Upper lobe of right lung (tissue), 1 donor: ENCODE data around the gene NT5C1B. TPM values are rescaled to one million over a fixed set of nuclear protein-coding genes. Genes with fewer than 3 reads are reported as not detected.

Source experiments
- ATAC-seq: fragments of 200-7000 bp; cut with Tn5 transposase; one replicate; pipeline ENCODE4 v1.9.1; 2020; ENCODE audit warnings: mild to moderate bottlenecking, moderate library complexity
- DNase-seq: peaks from one replicate; pipeline ENCODE4 v3.0.0-alpha.2; 2020
- H3K27ac ChIP-seq: fragments of 200-600 bp; one replicate; pipeline ENCODE4 v1.8.0; 2022
- H3K27me3 ChIP-seq: fragments of 200-600 bp; one replicate; pipeline ENCODE4 v1.8.0; 2022; ENCODE audit warnings: mild to moderate bottlenecking
- H3K36me3 ChIP-seq: fragments of 200-600 bp; one replicate; pipeline ENCODE4 v1.8.0; 2022
- H3K4me1 ChIP-seq: fragments of 200-600 bp; one replicate; pipeline ENCODE4 v1.8.0; 2022
- H3K4me3 ChIP-seq: fragments of 200-600 bp; one replicate; pipeline ENCODE4 v1.8.0; 2022; ENCODE audit warnings: mild to moderate bottlenecking
- H3K9me3 ChIP-seq: fragments of 200-600 bp; one replicate; pipeline ENCODE4 v1.8.0; 2022
- CTCF ChIP-seq: fragments of 200-600 bp; IDR thresholded peaks from one replicate; pipeline ENCODE4 v1.8.0; 2022; ENCODE audit warnings: antibody characterized with exemption
- intact Hi-C: fragments of 100-400 bp; cut with DNase I; formaldehyde crosslinking; loops from one replicate; pipeline ENCODE4 v1.11.0; 2022
- total RNA-seq: library from RNA; stranded (reverse); fragmentation: NEBNext Ultra II Directional; extraction: Animal tissue kit (Norgen Biotek cat#: 25700); gene quantifications from one replicate; pipeline ENCODE4 v1.2.1, GENCODE V29; 2021
- donor health status: DM: no; HTN: yes; CAD: no; lungs with severe emphysema.

Gene NT5C1B
- total RNA-seq, 1 donor from 2014 or later: not detected

- no peaks in the 10 kb centered on the region for H3K27me3 ChIP-seq
- H3K27ac ChIP-seq: no peak overlapping the region
- intact Hi-C loops: no loop called here
- ATAC-seq (no peak), DNase-seq (no peak)
- no peak for TF ChIP-seq CTCF
- H3K36me3 ChIP-seq: no peaks in the 10 kb centered on the region
- no peaks in the 10 kb centered on the region for H3K4me1 ChIP-seq
- no peaks in the 10 kb centered on the region for H3K9me3 ChIP-seq
- H3K4me3 ChIP-seq: no peak overlapping the region
Observed at GRCh38 chr2:18599509-18600254, 10.3 kb upstream of the NT5C1B start.

GRCh38 chr2:18598848-18599484, 9.6 kb upstream of the NT5C1B start:
- no peak overlapping the region for H3K4me3 ChIP-seq
- H3K4me1 ChIP-seq: no peaks in the 10 kb centered on the region
- H3K9me3 ChIP-seq: no peaks in the 10 kb centered on the region
- no peak for TF ChIP-seq CTCF
- no peaks in the 10 kb centered on the region for H3K36me3 ChIP-seq
- intact Hi-C loops: no loop called here
- H3K27me3 ChIP-seq: no peaks in the 10 kb centered on the region
- H3K27ac ChIP-seq: no peak overlapping the region
- ATAC-seq (no peak), DNase-seq (no peak)

- DNase-seq (no peak), ATAC-seq (no peak)
- TF ChIP-seq CTCF: no peak
- H3K4me3 ChIP-seq: no peak overlapping the region
- H3K27ac ChIP-seq: no peak overlapping the region
- H3K4me1 ChIP-seq: no peaks in the 10 kb centered on the region
- H3K9me3 ChIP-seq: no peaks in the 10 kb centered on the region
- intact Hi-C loops: no loop called here
- no peaks in the 10 kb centered on the region for H3K27me3 ChIP-seq
- H3K36me3 ChIP-seq: no peaks in the 10 kb centered on the region
Observed at GRCh38 chr2:18597618-18598017, 8.2 kb upstream of the NT5C1B start.

GRCh38 chr2:18596993-18597392, 7.6 kb upstream of the NT5C1B start:
- TF ChIP-seq CTCF: no peak
- intact Hi-C loops: no loop called here

GRCh38 chr2:18593496-18593895, 4.1 kb upstream of the NT5C1B start:
- no peak for TF ChIP-seq CTCF
- ATAC-seq (no peak), DNase-seq (no peak)
- Histone ChIP-seq H3K36me3 (no peaks in the 10 kb centered on the region), H3K4me1 (no peaks in the 10 kb centered on the region), H3K27me3 (no peaks in the 10 kb centered on the region), H3K9me3 (no peaks in the 10 kb centered on the region), H3K27ac (no peak overlapping the region), H3K4me3 (no peak overlapping the region)
- intact Hi-C loops: no loop called here

More at GRCh38 chr2:18596993-18597392, 7.6 kb upstream of the NT5C1B start:
- no peak overlapping the region for H3K27ac ChIP-seq
- DNase-seq: no peak
- H3K4me1 ChIP-seq: no peaks in the 10 kb centered on the region
- ATAC-seq: no peak
- H3K9me3 ChIP-seq: no peaks in the 10 kb centered on the region
- H3K4me3 ChIP-seq: no peak overlapping the region
- H3K36me3 ChIP-seq: no peaks in the 10 kb centered on the region
- H3K27me3 ChIP-seq: no peaks in the 10 kb centered on the region
